ENCODE measurements around the gene BDH1.

- TF ChIP-seq POLR2A (IDR thresholded peaks at IDR 0.05; ENCODE audit: low read length) = no peak
- no peak for TF ChIP-seq GATA1 (IDR thresholded peaks at IDR 0.05; ENCODE audit: low read depth, low read length)
Measured at GRCh38 chr3:197580253-197580691, 24.5 kb upstream of the BDH1 start.
